Transverse colon (tissue), 4 donors: ENCODE data around the gene ABCC11. TPM values are rescaled to one million over a fixed set of nuclear protein-coding genes. Genes with fewer than 3 reads are reported as not detected.

ENCODE experiments used
- DNase-seq: peaks from one replicate; pipeline ENCODE4 v3.0.0-alpha.2; 2019
- H3K27ac ChIP-seq, 4 donors: fragments of 200-600 bp; sonication (generic); 2 replicates each; pipeline ENCODE4 v1.5.1; 2016 to 2018; ENCODE audit warnings: inconsistent platforms in 4 of 4
- H3K27me3 ChIP-seq: fragments of 200-600 bp; sonication (generic); 2 replicates; pipeline ENCODE4 v1.5.1; 2017; ENCODE audit warnings: inconsistent platforms
- H3K36me3 ChIP-seq, 4 donors: fragments of 200-600 bp; sonication (generic); 2 replicates each; pipeline ENCODE4 v1.5.1; 2017 to 2019; ENCODE audit warnings: inconsistent platforms in 4 of 4
- H3K4me1 ChIP-seq, 4 donors: fragments of 200-600 bp; sonication (generic); 2 replicates each; pipeline ENCODE4 v1.5.1; 2017 to 2020; ENCODE audit warnings: inconsistent platforms in 4 of 4
- H3K4me3 ChIP-seq, 4 donors: fragments of 200-600 bp; sonication (generic); 1 replicate in 1 of 4; 2 replicates in 3 of 4; pipeline versions ENCODE4 v1.5.1 to v1.6.1; 2017 to 2019; ENCODE audit warnings: inconsistent platforms in 4 of 4
- H3K9me3 ChIP-seq, 2 donors: fragments of 200-600 bp; sonication (generic); 2 replicates each; pipeline ENCODE4 v1.5.1; 2017 to 2019; ENCODE audit warnings: inconsistent platforms in 2 of 2
- EP300 ChIP-seq: sonication (generic); formaldehyde crosslinking; IDR thresholded peaks from one replicate; pipeline ENCODE4 v1.6.1; 2017; ENCODE audit warnings: antibody characterized with exemption, low read depth
- POLR2A ChIP-seq: fragments of 450-650 bp; IDR thresholded peaks from one replicate; pipeline ENCODE4 v1.6.1; 2016; ENCODE audit warnings: antibody characterized with exemption, mild to moderate bottlenecking, moderate library complexity
- POLR2AphosphoS5 ChIP-seq, 3 donors: sonication (generic); formaldehyde crosslinking; IDR thresholded peaks; one replicate each; pipeline ENCODE4 v1.6.1; 2016; ENCODE audit warnings: antibody characterized with exemption in 3 of 3
- WGBS, 2 donors: methylation state at CpG; one replicate each; pipeline ENCODE4 v1.1.5; 2018; ENCODE audit warnings: low coverage in 1 of 2; 5-methylcytosine and 5-hydroxymethylcytosine counted together
- in situ Hi-C, 4 donors: fragments of 200-750 bp; cut with MboI; loops; one replicate each; pipeline versions ENCODE4 v1.15.0 to v1.15.1; 2017; ENCODE audit warnings: low sequenced_read_pairs in 3 of 4, low pct_ligation_motif_present in 1 of 4, low pct_unique_long_range_greater_than_20kb in 1 of 4
- intact Hi-C: fragments of 100-400 bp; cut with DNase I; formaldehyde crosslinking; loops from one replicate; pipeline ENCODE4 v1.15.1; 2023; ENCODE audit warnings: low total_unique reads
- total RNA-seq, 4 donors: library from RNA; depleted of rRNA; stranded (reverse); fragments of >200 nt; gene quantifications; one replicate each; pipeline ENCODE4 v1.1.0, GENCODE V29; 2016
- TF ChIP-seq, protein P1 (sequence below), 5 experiments: fragments of 200-600 bp in 3 of 5; fragments of 450-650 bp in 2 of 5; sonication (generic) in 3 of 5; IDR thresholded peaks; 1 replicate in 2 of 5; 2 replicates in 3 of 5; pipeline ENCODE4 v1.5.1; 2016 to 2017; ENCODE audit warnings: antibody characterized with exemption in 5 of 5, inconsistent platforms in 3 of 5, mild to moderate bottlenecking in 2 of 5, moderate library complexity in 1 of 5

ABCC11 gene
- total RNA-seq, 4 donors from 2014 or later = 0.16 to 10.7 (median 0.27) TPM; not detected in 1

DNA sequence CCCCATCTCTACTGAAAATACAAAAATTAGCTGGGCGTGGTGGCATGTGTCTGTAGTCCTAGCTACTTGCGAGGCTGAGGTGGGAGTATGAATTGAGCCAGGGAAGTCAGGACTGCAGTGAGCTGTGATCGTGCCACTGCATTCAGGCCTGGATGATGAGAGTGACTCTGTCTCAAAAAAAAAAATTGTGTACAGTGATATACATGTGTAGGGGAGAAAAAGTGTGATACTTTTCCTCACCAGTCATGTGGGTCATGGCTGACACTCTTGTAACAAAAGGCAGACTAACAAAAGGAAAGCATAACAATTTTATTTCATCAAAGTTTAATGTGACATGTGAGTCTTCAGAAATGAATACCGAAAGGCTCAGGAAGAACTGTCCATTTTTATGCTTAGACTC lies 89.5 kb downstream of the ABCC11 start:
- peaks cover 2% of the 10 kb centered on the region for H3K27me3 ChIP-seq
- intact Hi-C loops (loop anchor here (5.0 kb wide), 1 partner anchor 1015 kb away; the partner anchor contains the start of gene NETO2), in situ Hi-C loops (loop anchor here (25.0 kb wide), 3 partner anchors 1020 to 1220 kb away; partner anchors contain the start of gene NETO2 (in 4 of the 4))
- TF ChIP-seq EP300 (no peak), POLR2A (no peak), POLR2AphosphoS5 (IDR thresholded peaks at IDR 0.05) (no peak)
- TF ChIP-seq, protein P1, sequence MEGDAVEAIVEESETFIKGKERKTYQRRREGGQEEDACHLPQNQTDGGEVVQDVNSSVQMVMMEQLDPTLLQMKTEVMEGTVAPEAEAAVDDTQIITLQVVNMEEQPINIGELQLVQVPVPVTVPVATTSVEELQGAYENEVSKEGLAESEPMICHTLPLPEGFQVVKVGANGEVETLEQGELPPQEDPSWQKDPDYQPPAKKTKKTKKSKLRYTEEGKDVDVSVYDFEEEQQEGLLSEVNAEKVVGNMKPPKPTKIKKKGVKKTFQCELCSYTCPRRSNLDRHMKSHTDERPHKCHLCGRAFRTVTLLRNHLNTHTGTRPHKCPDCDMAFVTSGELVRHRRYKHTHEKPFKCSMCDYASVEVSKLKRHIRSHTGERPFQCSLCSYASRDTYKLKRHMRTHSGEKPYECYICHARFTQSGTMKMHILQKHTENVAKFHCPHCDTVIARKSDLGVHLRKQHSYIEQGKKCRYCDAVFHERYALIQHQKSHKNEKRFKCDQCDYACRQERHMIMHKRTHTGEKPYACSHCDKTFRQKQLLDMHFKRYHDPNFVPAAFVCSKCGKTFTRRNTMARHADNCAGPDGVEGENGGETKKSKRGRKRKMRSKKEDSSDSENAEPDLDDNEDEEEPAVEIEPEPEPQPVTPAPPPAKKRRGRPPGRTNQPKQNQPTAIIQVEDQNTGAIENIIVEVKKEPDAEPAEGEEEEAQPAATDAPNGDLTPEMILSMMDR (IDR thresholded peaks at IDR 0.05) = no peak
- peaks cover 0 to 3% (median 0%) of the 10 kb centered on the region in 4 donors for H3K4me1 ChIP-seq
- DNase-seq = no peak
- H3K36me3 ChIP-seq = no peaks in the 10 kb centered on the region
- WGBS, 2 donors = 77 to 90% methylated on average over 4 of the region's 4 CpGs
- H3K27ac ChIP-seq = no peak overlapping the region
- no peak overlapping the region for H3K4me3 ChIP-seq
- no peaks in the 10 kb centered on the region for H3K9me3 ChIP-seq

DNA sequence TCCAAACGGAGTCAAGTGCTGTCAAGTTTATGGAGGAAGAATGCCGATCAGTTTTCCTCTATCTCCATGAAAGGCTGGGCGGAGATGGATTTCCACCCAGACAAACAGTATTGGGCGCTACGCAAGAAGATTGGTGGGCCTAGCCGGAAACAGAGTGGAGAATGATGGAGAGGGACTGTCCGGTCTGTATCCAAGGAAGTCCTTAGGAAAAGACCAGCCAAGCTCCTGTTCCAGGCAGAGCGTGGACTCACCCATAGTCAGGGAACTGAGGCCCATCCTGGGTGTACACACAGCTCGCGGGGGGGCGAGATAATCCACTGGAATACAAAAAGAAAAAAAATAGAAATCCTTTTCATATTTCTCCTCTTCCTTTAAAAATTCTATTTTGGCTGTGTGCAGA lies 90.0 kb downstream of the ABCC11 start:
- Histone ChIP-seq H3K36me3 (no peaks in the 10 kb centered on the region), H3K27ac (no peak overlapping the region), H3K27me3 (peaks cover 2% of the 10 kb centered on the region), H3K4me3 (no peak overlapping the region), H3K4me1 (peaks cover 0 to 3% (median 0%) of the 10 kb centered on the region in 4 donors), H3K9me3 (no peaks in the 10 kb centered on the region)
- in situ Hi-C loops = loop anchor here (25.0 kb wide), 3 partner anchors 1020 to 1220 kb away; partner anchors contain the start of gene NETO2 (in 4 of the 4)
- WGBS, 2 donors = 83 to 90% methylated on average over 2 to 11 of the region's 11 CpGs
- no peak for DNase-seq
- TF ChIP-seq, protein P1 (IDR thresholded peaks at IDR 0.05) = no peak
- TF ChIP-seq POLR2A (no peak), POLR2AphosphoS5 (IDR thresholded peaks at IDR 0.05) (no peak), EP300 (no peak)
- intact Hi-C loops = loop anchor here (5.0 kb wide), 1 partner anchor 1015 kb away; the partner anchor contains the start of gene NETO2

DNA sequence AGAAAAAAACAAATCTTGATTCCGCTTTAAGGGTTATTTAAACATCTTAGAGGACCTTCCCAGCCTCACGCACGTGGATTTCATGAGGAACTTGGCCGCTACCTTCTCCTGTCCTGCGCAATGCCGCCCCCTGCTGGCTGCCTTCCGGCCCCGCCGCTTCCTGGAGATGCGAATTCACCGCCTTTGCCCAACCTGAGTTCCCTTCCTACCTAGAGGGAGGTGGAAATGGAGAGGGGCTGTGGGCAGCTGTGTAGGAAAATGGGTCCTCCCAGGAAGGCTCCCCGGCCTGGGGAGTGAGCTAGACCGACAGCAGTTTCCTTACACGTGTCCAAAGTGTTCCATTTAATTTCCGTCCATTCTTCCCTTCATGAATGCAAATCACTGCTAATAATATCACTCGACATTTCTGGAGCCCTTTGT lies 90.5 kb downstream of the ABCC11 start:
- TF ChIP-seq, protein P1 (IDR thresholded peaks at IDR 0.05) = peak; percentile 79 to 93 (median 90)
- no peak for TF ChIP-seq POLR2AphosphoS5 (IDR thresholded peaks at IDR 0.05)
- H3K27ac ChIP-seq = no peak overlapping the region
- no peak overlapping the region for H3K4me3 ChIP-seq
- peaks cover 0 to 3% (median 0%) of the 10 kb centered on the region in 4 donors for H3K4me1 ChIP-seq
- H3K36me3 ChIP-seq = no peaks in the 10 kb centered on the region
- intact Hi-C loops = loop anchor here (5.0 kb wide), 1 partner anchor 1014 kb away; the partner anchor contains the start of gene NETO2
- peak; percentile 78 for DNase-seq
- peaks cover 2% of the 10 kb centered on the region for H3K27me3 ChIP-seq
- no peaks in the 10 kb centered on the region for H3K9me3 ChIP-seq
- in situ Hi-C loops = loop anchor here (25.0 kb wide), 3 partner anchors 1019 to 1219 kb away; partner anchors contain the start of gene NETO2 (in 4 of the 4)
- WGBS, 2 donors = 0 to 10% methylated on average over 1 to 16 of the region's 16 CpGs

DNA sequence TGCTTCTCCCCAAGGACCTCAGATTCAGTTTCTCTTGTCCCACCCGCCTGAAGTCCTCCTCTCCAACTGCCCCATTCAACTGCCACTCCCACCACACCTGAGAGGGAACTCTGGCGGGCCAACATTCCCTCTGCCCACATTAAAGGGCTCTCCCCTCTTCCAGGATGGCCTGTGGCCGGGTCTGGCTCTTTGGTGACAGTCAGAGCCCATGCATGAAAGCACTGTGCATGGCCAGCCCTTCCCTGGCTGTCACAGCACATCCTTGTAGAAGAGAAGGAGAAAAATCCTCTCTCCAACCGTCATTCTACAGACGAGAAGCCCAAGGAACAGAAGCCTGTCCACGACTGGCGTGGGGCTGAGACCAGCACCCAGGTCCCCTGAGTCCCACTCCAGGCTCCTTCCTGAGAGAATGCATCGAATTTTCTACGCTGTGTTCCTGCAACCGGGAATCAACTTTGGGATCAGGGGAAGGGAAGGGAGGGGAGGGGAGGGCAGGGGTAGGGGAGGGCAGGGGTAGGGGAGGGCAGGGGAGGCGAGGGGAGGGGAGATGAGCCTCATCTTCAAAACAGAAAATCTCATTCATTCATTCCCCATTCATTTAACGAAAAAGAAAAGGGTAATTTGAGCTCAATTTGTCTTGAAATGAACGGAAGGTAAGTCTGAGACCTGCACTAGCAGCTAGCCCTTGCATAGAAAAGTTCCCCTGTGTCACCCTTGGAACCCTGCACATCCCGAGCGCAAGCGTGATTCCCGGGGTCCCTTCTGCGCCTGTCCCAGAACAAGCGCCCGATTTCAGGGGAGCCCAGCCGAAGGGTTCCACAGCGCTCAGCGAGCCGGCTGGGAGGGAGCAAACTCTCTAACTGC lies 91.2 kb downstream of the ABCC11 start, which contains the start of gene ABCC12:
Gene ABCC12 (minus strand): TSS at position 68 of the 864 bp plus-strand sequence. CDS start 9,569 bp downstream, outside the sequence.
- intact Hi-C loops (loop anchor here (5.0 kb wide), 1 partner anchor 1014 kb away; the partner anchor contains the start of gene NETO2), in situ Hi-C loops (loop anchor here (25.0 kb wide), 3 partner anchors 1019 to 1219 kb away; partner anchors contain the start of gene NETO2 (in 4 of the 4))
- 36 to 62% methylated on average over 7 to 23 of the region's 24 CpGs for WGBS, 2 donors
- Histone ChIP-seq H3K9me3 (no peaks in the 10 kb centered on the region), H3K27ac (no peak within 1 kb of the TSS), H3K27me3 (peaks cover 2% of the 10 kb centered on the region), H3K4me3 (no peak within 1 kb of the TSS), H3K4me1 (peaks cover 0 to 3% (median 0%) of the 10 kb centered on the region in 4 donors), H3K36me3 (no peaks in the 10 kb centered on the region)
- DNase-seq = no peak
- TF ChIP-seq EP300 (no peak), POLR2AphosphoS5 (IDR thresholded peaks at IDR 0.05) (no peak), POLR2A (no peak)
- TF ChIP-seq, protein P1 (IDR thresholded peaks at IDR 0.05) = no peak
